HG02943 (cell line): ENCODE results near the gene CPN2.

Experiments used
- ATAC-seq: cut with Tn5 transposase; IDR thresholded peaks from one replicate; pipeline ENCODE4 v1.9.1; 2021; ENCODE audit warnings: mild to moderate bottlenecking, low read depth, moderate library complexity; ENCODE audit not compliant: unreplicated experiment

Gene CPN2

DNA sequence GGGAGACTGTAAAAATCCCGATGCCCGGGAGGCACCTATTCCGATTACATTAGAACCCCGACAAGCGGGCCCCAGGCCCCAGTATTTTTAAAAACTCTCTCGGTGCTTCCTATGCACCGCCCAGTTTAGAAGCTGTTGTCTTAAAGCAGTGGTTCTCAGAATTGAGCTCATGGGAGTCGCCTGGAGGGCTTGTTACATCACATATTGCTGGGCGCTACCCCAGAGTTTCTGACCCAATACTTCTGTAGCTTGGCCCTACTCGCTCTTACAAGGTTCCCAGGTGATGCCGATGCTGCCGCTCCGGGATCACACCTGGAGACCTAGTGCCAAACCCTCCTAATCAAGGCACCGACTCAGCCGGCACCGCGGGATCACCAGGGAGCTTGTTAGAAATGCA lies 35.2 kb downstream of the CPN2 start:
- peak; percentile 19 for ATAC-seq

DNA sequence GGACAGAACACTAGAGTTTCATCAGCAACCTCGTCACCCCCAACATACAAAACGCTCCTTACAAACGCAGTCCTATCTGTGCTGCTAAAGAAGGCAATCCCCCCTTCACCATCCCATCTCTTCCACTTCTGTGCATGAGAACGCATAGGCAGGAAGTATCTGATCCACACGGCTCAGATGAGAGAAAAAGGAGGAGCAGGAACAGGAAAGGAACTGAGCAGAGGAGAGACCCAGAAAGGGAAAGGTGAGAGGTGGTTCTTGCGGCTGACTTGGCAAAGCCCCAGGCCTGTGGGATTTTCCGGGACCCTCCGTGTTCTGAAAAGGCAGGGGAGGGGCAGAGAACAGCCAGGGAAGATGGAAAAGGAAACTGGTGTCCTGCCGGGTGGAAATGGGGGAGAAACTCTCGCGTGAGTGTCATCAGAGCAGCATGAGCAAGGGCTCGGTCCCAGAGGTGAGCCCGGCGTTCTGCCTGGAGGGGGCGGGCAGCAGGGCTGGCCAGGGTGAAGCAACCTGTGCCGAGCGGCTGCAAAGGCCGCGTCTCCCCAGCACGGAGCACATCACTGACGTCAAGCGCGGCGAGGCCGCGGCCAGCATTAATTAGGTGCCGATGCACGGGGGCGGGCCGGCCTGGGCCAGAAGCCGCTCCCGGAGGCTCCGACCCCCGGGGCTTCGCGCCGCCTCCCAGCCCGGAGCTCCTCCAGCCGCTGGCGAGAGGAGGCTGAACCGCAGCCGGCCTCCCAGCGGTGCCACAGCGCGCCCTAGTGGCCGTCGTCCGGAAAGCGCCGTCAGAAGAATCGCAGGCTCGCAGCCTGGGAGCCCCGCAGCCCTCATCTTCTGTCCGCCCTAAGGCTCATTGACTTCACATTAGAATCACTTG lies 35.8 kb downstream of the CPN2 start:
- peak; percentile 89 for ATAC-seq

DNA sequence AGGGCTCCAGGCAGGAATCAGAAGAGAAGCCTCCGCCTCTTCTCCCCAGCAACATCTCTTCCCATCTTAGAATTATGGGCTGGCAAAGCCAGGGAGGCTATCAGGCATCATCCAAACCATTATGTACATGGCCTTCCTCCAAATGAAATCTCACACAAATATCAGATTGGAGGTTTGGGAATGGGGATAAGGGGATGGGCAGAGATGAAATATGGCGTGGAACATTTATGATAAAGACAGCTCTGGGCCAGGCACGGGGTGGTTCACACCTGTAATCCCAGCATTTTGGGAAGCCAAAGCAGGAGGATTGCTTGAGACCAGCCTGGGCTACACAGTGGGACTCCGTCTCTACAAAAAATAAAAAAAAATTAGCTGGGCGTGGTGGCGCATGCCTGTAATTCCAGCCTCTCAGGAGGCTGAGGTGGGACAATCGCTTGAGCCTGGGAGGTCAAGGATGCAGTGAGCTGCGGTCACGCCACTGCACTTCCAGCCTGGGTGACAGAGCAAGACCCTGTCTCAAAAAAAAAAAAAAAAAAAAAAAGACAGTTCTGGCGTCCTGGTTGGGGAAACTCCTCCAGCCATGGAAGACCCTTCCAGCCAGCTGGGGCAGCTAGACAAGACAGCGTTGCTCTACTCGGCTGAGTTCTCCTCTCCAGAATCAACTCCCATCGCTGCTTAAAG lies 36.6 kb downstream of the CPN2 start:
- no peak for ATAC-seq

DNA sequence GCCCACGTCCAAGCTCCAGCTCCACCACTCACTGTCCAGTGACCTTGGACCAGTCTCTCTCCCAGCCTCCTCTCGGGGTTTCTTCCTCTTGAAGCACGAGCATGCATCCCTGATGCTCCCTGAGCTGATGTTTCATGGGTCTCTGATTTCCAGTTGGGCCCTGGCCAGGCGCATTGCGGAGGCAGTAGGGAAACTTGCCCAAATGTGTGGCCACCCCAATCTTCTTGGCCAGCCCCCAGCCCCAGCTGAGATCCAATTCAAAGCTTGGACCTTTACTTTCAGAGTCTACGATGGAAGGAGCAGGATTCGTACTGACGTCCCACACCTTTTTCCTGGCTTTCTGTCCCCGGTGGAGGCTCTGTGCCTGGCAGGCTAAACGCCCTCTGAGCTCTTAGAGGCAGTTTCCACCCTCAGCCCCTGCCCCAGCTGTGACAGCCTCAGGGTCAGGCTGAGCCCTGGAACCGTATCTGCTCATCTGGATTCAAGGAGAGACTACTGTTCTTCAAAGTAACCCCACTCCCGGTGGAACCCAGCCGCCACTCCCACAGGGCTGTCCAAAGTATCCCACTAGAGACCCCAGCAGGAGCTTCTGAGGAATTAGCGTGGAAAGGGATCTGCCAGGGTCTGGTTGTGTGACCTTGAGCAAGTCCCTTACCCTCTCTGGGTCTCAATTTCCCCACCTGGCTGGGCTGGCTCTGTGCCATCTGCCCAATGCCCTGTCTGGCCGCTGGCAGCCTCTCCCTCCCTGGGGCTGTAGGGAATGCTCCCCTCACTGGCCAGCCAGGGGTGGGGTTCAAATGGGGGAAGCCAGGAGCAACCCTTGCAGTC lies 37.4 kb downstream of the CPN2 start:
- no peak for ATAC-seq

DNA sequence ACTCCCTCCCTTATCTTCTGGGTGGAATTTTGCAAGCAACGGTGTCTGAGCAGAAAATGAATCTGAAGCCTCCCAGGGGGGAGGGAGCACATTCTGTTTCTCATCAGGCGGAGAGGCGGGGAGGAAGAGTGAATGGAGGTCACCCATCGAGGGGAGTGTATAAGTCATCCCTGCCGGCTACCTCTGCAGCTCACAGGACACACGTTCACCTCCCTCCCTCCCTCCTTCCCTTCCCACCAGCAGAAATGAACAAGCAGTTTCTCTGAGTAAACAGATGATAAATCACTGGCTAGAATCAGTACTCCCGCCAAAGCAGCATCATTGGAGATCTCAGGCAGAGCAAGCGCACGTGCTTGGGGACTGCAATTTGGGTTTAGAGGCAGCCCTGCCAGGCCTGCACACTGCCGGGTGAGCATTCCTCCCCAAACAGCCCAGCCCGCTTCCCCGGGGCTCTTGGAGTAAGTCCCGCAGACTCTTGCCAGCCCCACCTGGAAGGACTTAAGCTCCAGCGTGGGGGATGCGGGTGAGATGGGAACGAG lies 38.3 kb downstream of the CPN2 start:
- no peak for ATAC-seq

DNA sequence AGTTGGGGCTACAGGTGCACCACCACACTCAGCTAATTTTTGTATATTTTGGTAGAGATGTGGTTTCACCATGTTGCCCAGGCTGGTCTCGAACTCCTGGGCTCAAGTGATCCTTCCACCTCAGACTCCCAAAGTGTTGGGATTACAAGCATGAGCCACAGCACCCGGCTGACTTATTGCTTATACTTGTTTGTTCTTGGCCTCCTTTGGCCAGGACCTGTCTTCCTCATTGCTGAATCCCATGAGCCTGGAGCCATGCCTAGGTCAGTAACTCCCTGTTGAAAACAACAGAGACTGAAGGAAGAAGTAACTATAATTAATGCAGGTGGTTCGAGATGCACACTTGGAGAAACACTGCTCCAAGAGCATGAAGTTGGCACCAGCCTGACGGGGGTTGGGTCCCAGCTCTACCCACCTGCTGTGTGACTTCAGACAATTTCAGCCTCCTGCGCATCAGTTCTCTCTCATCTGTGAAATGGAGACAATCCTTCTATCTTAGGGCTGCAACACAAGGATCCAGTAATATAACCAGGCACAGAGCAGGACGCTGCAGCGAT lies 38.9 kb downstream of the CPN2 start:
- no peak for ATAC-seq

DNA sequence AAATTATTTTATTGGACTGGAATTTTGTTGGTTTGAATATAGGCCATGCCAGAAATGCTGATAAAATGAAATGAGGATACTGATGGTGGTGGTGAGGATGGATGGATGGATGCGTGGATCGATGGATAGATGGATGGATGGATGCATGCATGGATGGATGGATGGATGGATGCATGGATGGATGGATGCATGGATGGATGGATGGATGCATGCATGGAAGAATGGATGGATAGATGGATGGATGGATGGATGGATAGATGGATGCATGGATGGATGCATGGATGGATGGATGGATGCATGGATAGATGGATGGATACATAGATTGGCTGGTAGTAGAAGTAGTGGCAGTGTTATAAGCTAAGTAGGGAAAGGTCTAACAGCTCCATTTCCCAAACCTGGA lies 40.1 kb downstream of the CPN2 start:
- no peak for ATAC-seq

DNA sequence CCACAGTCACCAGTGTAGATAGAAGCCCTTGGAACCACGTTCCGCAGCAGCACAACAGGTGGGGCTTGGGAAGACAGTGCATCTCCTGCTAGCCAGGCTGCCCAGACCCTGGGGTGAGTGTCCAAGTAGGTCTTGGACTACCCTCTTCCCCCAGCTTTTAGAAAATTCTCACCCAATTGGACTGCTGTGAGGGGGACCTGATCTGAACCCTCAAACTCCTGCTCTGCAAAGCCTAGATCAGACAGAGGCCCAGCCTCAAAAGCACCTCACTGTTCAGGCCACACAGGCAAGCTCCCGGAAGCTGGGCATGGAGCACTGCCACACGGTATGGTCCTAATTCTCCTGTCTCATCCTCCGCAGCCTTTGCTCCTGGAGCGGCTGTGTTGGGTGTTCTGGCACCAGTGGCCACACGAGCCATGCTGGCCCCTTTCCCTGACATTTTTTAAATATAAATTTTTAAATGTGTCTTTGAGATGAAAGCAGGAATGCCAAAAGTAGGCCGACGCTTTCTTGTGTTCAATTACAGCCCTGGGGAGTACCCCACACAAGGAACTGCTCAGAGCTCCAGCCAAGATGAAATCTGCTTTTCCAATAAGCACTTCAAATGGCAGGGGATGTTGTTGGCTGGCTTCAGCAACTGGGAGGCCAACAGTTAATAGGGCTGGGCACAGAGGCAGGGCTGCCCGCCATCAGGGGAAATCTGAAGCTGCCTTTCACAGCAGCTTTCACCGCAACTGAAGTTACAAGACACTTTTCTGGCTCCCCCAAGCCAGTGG lies 40.9 kb downstream of the CPN2 start:
- ATAC-seq, result no peak

DNA sequence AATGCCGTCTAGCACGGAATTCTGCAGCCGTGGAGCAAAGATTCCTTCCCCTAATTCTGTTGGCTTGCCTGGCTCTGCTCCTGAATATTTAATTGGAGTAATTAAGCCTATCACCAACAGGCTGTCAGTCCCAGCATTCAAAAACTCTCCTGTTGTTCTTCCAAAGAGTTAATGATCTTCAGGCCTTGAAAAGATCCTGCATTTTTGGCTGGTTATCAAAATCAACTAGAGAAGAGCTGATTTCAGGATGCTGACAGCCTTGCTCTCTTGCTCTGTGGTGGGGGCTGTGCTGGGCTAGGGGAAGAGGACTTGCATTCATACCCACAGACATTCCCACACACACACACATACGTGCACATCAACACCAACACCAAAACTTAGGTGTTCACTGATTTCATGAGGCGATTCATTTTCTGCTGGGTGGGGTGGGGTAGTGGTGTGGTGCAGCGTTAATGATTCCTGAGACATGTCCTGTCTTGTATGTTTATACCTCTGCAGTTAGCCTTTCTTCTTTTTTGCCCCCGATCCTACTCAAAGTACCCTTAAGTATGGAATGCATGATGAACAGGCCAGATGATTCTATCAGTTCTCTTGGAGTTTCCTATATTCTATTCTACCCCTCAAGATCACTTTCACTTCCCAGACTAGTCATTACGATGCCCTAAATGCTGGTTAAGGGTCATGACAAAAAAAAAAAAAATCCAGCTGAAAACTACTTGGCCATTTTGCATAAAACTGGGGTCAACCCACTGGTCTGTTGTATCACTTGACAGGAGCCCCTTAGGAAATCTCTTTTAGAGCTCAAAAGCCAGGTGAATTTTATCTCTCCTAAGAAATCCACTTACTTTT lies 42.3 kb downstream of the CPN2 start:
- ATAC-seq, result no peak

DNA sequence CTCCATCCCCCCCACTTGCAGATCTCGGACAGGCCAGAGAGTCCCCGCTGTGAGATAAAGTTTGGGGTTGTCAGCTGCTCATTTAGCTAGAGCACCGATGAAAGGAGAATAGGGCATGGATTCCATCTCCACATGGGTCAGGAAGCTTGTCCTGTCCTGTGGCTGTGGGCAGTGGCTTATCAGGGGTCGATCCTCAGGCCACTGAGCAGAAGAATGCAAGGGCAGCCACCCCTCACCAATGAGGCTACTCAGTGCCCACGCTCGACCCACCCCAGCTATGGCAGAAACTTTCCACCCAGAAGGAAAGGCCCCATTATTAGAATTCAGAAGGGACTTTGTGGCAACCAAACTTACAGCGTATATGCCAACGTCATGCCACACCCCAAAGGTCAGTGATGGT lies 43.3 kb downstream of the CPN2 start:
- ATAC-seq, result no peak

DNA sequence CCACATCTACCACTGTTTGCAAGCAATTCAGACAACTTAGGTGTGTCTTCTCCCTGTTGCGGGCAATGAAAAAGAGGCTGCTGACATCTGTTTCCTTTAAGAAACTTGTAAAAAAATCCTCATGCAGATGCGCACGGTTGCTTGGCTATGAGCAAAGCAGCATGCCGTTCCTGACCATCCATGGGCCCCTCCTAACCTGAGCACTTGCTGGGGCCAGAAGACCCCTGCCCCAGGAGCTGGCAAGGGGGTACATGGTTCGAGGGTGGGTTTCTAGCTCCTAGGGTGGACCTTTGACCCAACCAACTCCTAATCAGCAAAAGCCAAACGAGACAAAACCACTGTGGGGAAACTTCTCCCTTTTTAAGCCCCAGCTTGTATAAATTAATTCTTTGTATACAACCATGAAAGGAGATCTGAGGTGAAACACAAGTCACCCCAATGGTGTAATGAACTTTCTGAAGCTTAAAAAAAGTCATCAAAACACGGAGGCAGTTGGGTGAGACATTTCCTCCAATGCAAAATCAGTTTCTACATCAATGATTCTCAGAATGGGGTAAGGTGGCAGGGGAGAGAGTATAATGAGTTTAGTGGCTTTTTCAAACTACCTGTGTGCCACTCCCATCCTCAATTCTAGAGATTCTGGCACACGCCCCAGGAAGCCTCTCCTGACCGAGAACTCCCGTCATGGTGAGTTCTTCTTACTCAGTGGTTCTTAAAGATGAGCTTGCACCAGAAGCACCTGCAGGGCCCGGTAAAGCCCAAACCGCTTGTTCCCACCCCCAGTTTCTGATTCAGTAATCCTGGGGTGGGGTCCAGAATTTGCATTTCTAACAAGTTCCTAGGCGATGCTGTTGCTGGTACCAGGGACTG lies 44.1 kb downstream of the CPN2 start:
- ATAC-seq, result peak; percentile 50

DNA sequence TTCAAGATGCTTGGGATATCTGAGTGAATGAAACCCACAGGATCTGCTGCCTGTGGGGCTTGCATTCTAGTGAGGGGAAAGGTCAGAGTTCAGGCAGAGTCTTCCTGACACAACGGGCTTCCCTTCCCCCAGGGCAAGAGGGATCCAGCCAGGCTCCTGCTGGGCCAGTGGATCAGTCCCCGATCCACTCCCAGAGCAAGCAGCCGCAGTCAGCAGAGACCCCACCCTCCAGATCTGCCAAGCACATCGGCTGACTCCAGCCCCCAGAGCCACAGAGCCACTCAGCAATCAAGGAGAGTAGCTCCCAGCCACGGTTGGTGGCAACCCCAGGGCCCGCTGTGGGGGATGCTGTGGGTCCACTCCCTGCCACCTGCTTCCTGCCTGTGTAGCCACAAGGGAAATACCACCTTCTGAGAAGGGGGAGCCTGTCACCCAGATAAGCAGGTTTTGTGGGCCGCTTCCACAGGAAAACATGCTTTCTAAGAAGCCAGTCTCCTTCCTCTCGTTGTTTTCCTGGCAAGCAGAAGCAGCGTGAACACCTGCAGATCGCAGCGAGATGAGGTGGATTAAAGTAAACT lies 44.9 kb downstream of the CPN2 start:
- ATAC-seq, result peak; percentile 57

DNA sequence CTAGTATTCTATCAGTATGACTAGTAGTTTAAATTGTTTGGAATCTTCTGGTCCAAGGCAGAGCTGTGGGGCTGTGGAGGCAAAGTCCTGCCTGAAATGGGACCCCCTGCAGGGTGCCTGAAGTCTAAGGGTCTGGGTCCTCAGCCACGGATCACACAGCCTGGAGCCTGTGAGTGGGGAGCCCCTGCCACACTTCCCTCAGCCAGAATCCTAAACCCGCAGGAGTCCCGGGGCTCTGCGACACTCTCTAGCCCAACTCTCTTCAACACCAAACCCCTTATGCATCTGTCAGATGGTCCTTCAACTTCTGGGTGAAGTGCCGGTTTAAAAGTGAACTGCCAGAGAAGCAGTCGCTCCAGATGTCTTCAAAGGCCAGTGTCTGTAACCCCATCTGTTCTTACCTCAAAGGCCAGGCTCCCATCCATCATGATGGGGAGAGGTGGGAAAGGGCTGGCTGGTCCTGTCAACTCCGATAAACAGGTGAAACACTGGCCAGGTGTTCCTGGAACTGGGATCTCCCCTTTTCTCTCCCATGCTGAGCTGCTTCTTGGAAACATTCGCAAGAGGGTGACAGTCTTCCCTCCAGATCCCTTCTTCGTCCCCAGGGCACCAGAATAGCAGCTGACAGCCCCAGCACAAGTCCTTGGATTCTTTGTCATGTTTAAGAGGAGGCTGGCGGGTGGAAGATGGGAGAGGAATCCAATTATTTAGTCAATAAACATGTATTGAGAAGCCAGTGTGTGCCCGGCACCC lies 45.6 kb downstream of the CPN2 start:
- no peak for ATAC-seq

DNA sequence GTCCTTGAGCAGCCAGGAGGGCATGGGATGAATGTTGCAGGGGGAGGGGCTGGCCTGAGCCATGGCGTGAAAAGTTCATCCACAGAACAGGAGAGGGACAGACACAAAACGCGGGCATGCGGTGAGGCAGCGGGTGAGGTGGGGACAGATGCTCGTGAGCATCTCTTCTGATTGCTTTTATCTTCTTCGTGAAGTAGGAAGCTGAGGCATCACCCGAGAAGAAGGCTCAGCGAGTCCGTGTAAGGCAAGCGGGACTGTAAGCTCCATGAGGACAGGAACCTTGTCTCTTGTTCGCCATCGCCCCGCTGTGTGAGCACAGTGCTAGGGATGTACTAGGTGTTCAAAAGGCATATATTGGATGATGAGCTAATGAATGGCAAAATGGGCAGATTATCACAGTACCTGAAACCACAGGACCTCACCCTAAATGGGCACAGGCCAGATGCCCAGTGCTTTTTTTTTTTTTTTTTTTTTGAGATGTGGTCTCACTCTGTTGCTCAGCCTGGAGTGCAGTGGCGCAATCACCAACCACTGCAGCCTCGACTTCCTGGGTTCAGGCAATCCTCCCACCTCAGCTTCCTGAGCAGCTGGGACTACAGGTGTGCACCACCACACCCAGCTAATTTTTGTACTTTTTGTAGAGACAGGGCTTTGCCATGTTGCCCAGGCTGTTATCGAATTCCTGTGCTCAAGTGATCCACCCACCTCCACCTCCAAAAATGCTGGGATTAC lies 46.8 kb downstream of the CPN2 start:
- no peak for ATAC-seq

DNA sequence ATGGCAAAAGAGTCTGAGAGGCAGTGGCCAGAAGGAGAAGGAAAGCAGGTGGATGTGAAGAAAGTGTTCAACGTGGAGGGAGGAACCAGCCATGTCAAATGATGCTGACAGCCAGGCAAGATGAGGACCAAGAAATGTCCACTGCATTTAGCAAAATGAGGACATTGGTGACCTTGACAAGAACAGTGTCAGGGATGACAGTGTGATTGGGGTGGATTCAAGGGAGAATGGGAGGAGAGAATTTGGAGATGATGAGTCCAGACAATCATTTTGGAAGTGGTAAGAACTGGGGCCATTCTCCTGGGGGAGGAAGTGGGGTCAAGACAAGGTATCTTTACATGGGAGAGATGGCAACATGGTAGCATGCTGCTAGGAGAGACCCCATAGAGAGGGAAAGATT lies 47.4 kb downstream of the CPN2 start:
- no peak for ATAC-seq

DNA sequence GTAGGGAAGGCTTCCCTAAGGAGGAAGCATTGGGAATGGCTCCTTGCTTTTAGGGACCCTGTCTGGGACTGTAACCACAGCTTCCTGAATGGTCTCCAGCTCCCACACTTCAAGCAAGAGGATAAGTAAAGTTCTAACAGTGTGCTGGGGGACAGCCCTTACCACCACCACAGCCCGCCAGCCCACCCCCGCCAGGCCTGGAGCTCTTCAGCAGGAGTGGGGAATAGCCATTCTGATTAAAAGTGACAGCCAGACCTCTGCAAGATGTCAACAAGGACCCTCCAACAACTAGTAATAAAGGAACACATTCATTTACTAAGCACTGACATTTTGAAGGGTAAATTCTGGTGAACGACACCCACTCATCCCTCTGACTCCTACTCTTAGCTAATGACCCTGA lies 49.4 kb downstream of the CPN2 start:
- no peak for ATAC-seq
